Heart right ventricle (tissue), 16 donors: ENCODE measurements around the gene PIK3IP1. TPM values are rescaled to one million over a fixed set of nuclear protein-coding genes. Genes with fewer than 3 reads are reported as not detected.

Experiments used
- ATAC-seq, 8 donors: fragments of 200-7000 bp; cut with Tn5 transposase; one replicate each; pipeline ENCODE4 v1.9.1; 2020; ENCODE audit warnings: mild to moderate bottlenecking in 8 of 8, moderate library complexity in 8 of 8, moderate number of reproducible peaks in 1 of 8
- DNase-seq, 2 donors: peaks; one replicate each; pipeline ENCODE4 v3.0.0-alpha.2; 2020
- H3K27ac ChIP-seq, 10 donors: fragments of 200-600 bp; sonication (generic) in 2 of 10; one replicate each; pipeline versions ENCODE4 v1.5.0 to v1.8.0; 2020 to 2022; ENCODE audit warnings: mild to moderate bottlenecking in 3 of 10
- H3K27me3 ChIP-seq, 7 donors: fragments of 200-600 bp; one replicate each; pipeline ENCODE4 v1.8.0; 2021 to 2022; ENCODE audit warnings: mild to moderate bottlenecking in 2 of 7
- H3K36me3 ChIP-seq, 9 donors: fragments of 200-600 bp; sonication (generic) in 1 of 9; one replicate each; pipeline versions ENCODE4 v1.5.0 to v1.8.0; 2020 to 2022; ENCODE audit warnings: mild to moderate bottlenecking in 2 of 9
- H3K4me1 ChIP-seq, 9 donors: fragments of 200-600 bp; sonication (generic) in 1 of 9; one replicate each; pipeline versions ENCODE4 v1.5.0 to v1.8.0; 2020 to 2022; ENCODE audit warnings: mild to moderate bottlenecking in 4 of 9
- H3K4me3 ChIP-seq, 10 donors: fragments of 200-600 bp; sonication (generic) in 2 of 10; one replicate each; pipeline versions ENCODE4 v1.5.0 to v1.8.0; 2020 to 2022; ENCODE audit warnings: mild to moderate bottlenecking in 7 of 10, moderate library complexity in 2 of 10
- H3K9me3 ChIP-seq, 11 donors: fragments of 200-600 bp in 10 of 11; sonication (generic) in 2 of 11; one replicate each; pipeline versions ENCODE4 v1.5.0 to v1.8.0; 2013 to 2022; ENCODE audit warnings: mild to moderate bottlenecking in 2 of 11, control low read depth in 1 of 11, moderate library complexity in 1 of 11
- CTCF ChIP-seq, 9 donors: fragments of 200-600 bp; sonication (generic) in 2 of 9; IDR thresholded peaks; one replicate each; pipeline versions ENCODE4 v1.5.0 to v1.8.0; 2021 to 2022; ENCODE audit warnings: antibody characterized with exemption in 9 of 9, mild to moderate bottlenecking in 5 of 9, moderate library complexity in 1 of 9
- WGBS, 2 donors: extraction: QIAGEN DNeasy Blood & Tissue Kit; methylation state at CpG; one replicate each; pipeline ENCODE4 v1.1.7; 2013; ENCODE audit warnings: inconsistent platforms in 1 of 2; 5-methylcytosine and 5-hydroxymethylcytosine counted together
- intact Hi-C, 10 donors: fragments of 100-400 bp; cut with DNase I; formaldehyde crosslinking; loops; one replicate each; pipeline versions ENCODE4 v1.11.1 to v1.14.2; 2022
- polyA plus RNA-seq, 2 donors: library from polyadenylated mRNA; stranded (reverse); fragments of 200-250 nt; gene quantifications; one replicate each; pipeline ENCODE4 v1.2.3, GENCODE V29; 2013
- total RNA-seq, 10 donors: library from RNA; stranded (reverse); fragmentation: NEBNext Ultra II Directional in 3 of 10; extraction: Animal tissue kit (Norgen Biotek cat#: 25700) in 3 of 10; gene quantifications; one replicate each; pipeline versions ENCODE4 v1.2.1 to v1.2.4, GENCODE V29; 2021 to 2023
- donor health status: Arrhythmogenic right ventricular cardiomyopathy.
- donor health status: ischemic (EF 13 %, LVEDD 7.1; RV severe dilation, severe dysfunction).
- donor health status: healthy with polysubstance abuse.
- donor health status: DM: no; HTN: yes; CAD: no.
- donor health status: DM: no; HTN: no; CAD: no.
- donor health status: ischemic (EF 25% LVEDD 6.9; RV normal size, moderate dysfunction).
- donor health status: ischemic (EF 25% LVEDD 5.7; RV mildly dilated, moderate dysfunction).
- donor health status: healthy.
- donor health status: DM: yes; HTN: yes; CAD: no.
- donor health status: Ischemic cardiomyopathy.
- donor health status: ischemic (EF 35%, LVEDD 5.7; RV mildly dilated, moderate dysfunction).
- donor health status: nonischemic (EF 11% LVEDD 7.7; RV severe dilation, severe dysfunction).
- donor health status: DM: yes; HTN: yes; CAD: no.
- donor health status: PGD.
- donor health status: ischemic (EF 29% LVEDD 5.4; RV normal size, mild dysfunction).
- donor health status: nonischemic (EF 23%, LVEDD 6.1; RV moderate dilation, normal function).

PIK3IP1 gene
- total and polyA plus RNA-seq, 12 donors: 3.6 to 28.6 (median 12.9) TPM

DNA sequence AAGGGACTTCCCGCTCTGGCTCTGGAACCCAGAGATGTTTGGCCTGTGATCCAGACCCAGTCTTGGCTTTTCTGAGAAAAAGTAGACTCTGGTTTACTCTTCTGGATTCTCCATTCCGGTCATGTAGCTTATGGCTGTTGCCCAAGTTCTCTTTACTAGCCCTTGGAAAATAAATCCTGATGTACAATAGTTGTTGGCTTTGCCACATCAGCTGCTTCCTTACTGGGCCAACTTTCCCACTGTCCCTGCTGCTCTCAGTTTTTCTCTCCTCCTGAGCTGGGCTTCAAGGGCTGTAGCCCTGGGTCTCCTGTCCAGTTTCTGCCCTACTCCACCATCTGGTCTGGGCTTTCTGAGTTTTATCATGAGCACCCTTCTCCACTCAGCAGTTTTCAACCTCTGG is 41.4 kb upstream of the PIK3IP1 start:
- peaks cover 0 to 15% (median 0%) of the 10 kb centered on the region in 9 donors for H3K4me1 ChIP-seq
- peak in 1 of 8 donors; percentile 26 for ATAC-seq

GRCh38 chr22:31332886-31333285 is 40.6 kb upstream of the PIK3IP1 start:
- intact Hi-C loops: no loop called here
- Histone ChIP-seq H3K36me3 (peaks cover 0 to 98% (median 49%) of the 10 kb centered on the region in 9 donors), H3K27ac (no peak overlapping the region), H3K9me3 (no peaks in the 10 kb centered on the region), H3K4me1 (peaks cover 0 to 15% (median 0%) of the 10 kb centered on the region in 9 donors), H3K27me3 (no peaks in the 10 kb centered on the region), H3K4me3 (no peak overlapping the region)
- ATAC-seq (no peak), DNase-seq (no peak)
- no peak for TF ChIP-seq CTCF (IDR thresholded peaks at IDR 0.05)
- 81 to 85% methylated on average over 1 of the region's 1 CpG for WGBS, 2 donors

More for the DNA sequence above, 41.4 kb upstream of the PIK3IP1 start:
- intact Hi-C loops: no loop called here
- H3K4me3 ChIP-seq: no peak overlapping the region
- no peak for TF ChIP-seq CTCF (IDR thresholded peaks at IDR 0.05)
- peaks cover 0 to 98% (median 54%) of the 10 kb centered on the region in 9 donors for H3K36me3 ChIP-seq
- no peak overlapping the region for H3K27ac ChIP-seq
- 84 to 90% methylated on average over 2 of the region's 2 CpGs for WGBS, 2 donors
- H3K27me3 ChIP-seq: no peaks in the 10 kb centered on the region
- no peak for DNase-seq
- H3K9me3 ChIP-seq: no peaks in the 10 kb centered on the region

DNA sequence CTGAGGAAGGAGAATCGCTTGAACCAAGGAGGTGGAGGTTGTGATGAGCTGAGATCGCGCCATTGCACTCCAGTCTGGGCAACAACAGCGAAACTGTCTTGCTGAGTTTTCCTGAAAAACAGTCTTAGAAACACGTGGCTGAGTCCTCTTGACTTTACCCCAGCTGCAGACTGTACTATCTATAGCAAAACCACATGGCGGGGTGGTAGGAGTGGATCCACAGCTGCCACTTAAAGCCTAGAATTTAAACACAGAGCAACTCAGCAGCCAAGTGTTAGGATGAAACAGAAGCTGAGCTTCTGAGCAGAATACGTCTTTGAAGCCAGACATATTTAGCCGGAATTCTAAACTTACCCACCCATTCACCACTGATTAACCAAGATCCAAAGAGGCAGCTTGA is 39.7 kb upstream of the PIK3IP1 start:
- H3K36me3 ChIP-seq: peaks cover 0 to 99% (median 52%) of the 10 kb centered on the region in 9 donors
- no peaks in the 10 kb centered on the region for H3K27me3 ChIP-seq
- DNase-seq: no peak
- H3K4me1 ChIP-seq: peaks cover 0 to 15% (median 0%) of the 10 kb centered on the region in 9 donors
- no peak for ATAC-seq
- no peak overlapping the region for H3K27ac ChIP-seq
- WGBS, 2 donors: 88 to 89% methylated on average over 8 of the region's 8 CpGs
- intact Hi-C loops: no loop called here
- no peaks in the 10 kb centered on the region for H3K9me3 ChIP-seq
- no peak for TF ChIP-seq CTCF (IDR thresholded peaks at IDR 0.05)
- no peak overlapping the region for H3K4me3 ChIP-seq

DNA sequence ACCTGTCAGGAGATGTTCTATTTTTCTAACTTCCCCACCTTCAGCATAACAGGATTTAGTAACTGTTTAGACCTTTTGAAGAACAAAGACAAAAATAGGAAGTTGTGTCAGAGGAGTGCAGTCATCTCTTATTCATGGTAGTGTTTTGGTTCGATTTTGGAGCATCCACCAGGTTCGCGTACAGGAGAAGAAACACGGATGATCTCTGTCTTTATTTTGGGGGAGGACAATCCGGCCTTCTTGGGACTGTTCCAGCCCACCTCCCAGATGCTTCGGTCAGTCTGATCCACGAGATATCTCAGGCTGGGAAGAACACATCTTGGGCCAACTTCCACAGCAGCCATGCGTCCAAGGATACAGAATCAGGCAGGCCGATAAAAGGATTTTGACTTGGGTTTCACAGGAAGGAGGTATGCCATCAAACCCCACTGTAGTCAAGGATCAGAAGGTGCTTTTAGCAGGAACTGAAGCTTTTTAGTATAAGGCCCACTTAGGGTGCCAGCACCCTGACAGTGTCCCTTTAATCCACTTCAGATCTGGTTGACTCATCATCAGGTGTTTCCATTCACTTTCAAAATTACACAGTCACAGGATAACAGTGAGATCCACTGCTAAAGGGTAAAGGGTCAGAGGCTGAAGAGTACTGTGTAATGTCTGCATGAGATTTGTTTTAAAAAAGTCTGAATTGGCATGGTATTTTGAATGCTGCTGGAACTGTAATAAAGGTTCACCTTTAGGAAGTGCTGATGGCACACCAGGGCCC is 37.3 kb upstream of the PIK3IP1 start:
- peaks cover 0 to 9% (median 0%) of the 10 kb centered on the region in 9 donors for H3K4me1 ChIP-seq
- 82 to 84% methylated on average over 9 of the region's 9 CpGs for WGBS, 2 donors
- no peaks in the 10 kb centered on the region for H3K9me3 ChIP-seq
- DNase-seq (no peak), ATAC-seq (no peak)
- intact Hi-C loops: no loop called here
- TF ChIP-seq CTCF (IDR thresholded peaks at IDR 0.05): no peak
- H3K4me3 ChIP-seq: no peak overlapping the region
- no peak overlapping the region for H3K27ac ChIP-seq
- H3K36me3 ChIP-seq: peaks cover 0 to 100% (median 55%) of the 10 kb centered on the region in 9 donors
- H3K27me3 ChIP-seq: no peaks in the 10 kb centered on the region
